Liver (tissue), 9 donors: ENCODE measurements around the gene TRIM59. TPM values are rescaled to one million over a fixed set of nuclear protein-coding genes. Genes with fewer than 3 reads are reported as not detected.

Experiments
- DNase-seq: peaks from one replicate; pipeline ENCODE4 v3.0.0-alpha.2; 2017; ENCODE audit warnings: low spot score
- H3K27ac ChIP-seq, 2 donors: one replicate each; pipeline ENCODE4 v1.7.0; 2013; ENCODE audit warnings: inconsistent platforms in 2 of 2, low read length in 2 of 2, control low read depth in 1 of 2, low read depth in 1 of 2, mild to moderate bottlenecking in 1 of 2
- H3K27me3 ChIP-seq, 4 donors: one replicate each; pipeline versions ENCODE4 v1.6.1 to v1.7.0; 2013; ENCODE audit warnings: low read length in 3 of 4, inconsistent platforms in 1 of 4, mild to moderate bottlenecking in 1 of 4, moderate library complexity in 1 of 4; ENCODE audit not compliant: control insufficient read depth in 4 of 4, insufficient read depth in 4 of 4
- H3K36me3 ChIP-seq, 4 donors: one replicate each; pipeline versions ENCODE4 v1.6.1 to v1.7.0; 2013; ENCODE audit warnings: low read length in 3 of 4, mild to moderate bottlenecking in 3 of 4, low read depth in 1 of 4, moderate library complexity in 1 of 4; ENCODE audit not compliant: control insufficient read depth in 4 of 4, insufficient read depth in 3 of 4
- H3K4me1 ChIP-seq, 4 donors: one replicate each; pipeline versions ENCODE4 v1.6.1 to v1.7.0; 2013; ENCODE audit warnings: low read length in 3 of 4, mild to moderate bottlenecking in 3 of 4, moderate library complexity in 1 of 4; ENCODE audit not compliant: control insufficient read depth in 4 of 4, insufficient read depth in 4 of 4
- H3K4me3 ChIP-seq, 3 donors: one replicate each; pipeline versions ENCODE4 v1.6.1 to v1.7.0; 2013; ENCODE audit warnings: low read length in 3 of 3, control low read depth in 1 of 3, low read depth in 1 of 3, mild to moderate bottlenecking in 1 of 3
- H3K9ac ChIP-seq, 2 donors: one replicate each; pipeline ENCODE4 v1.7.0; 2013; ENCODE audit warnings: low read length in 2 of 2, mild to moderate bottlenecking in 2 of 2, moderate library complexity in 2 of 2, control low read depth in 1 of 2, low read depth in 1 of 2
- H3K9me3 ChIP-seq, 4 donors: one replicate each; pipeline versions ENCODE4 v1.6.1 to v1.7.0; 2013; ENCODE audit warnings: low read length in 3 of 4; ENCODE audit not compliant: control insufficient read depth in 4 of 4
- EGR1 ChIP-seq, 2 donors: IDR thresholded peaks; 2 replicates each; pipeline ENCODE4 v1.6.1; 2016 to 2018; ENCODE audit warnings: antibody characterized with exemption in 2 of 2, low read depth in 2 of 2
- GABPA ChIP-seq, 2 donors: IDR thresholded peaks in 1 of 2; conservative IDR thresholded peaks in 1 of 2; 2 replicates each; pipeline ENCODE4 v1.6.1; 2016; ENCODE audit warnings: antibody characterized with exemption in 2 of 2, mild to moderate bottlenecking in 1 of 2, moderate library complexity in 1 of 2
- HNF4A ChIP-seq, 2 donors: conservative IDR thresholded peaks; 2 replicates each; pipeline ENCODE4 v1.6.1; 2016; ENCODE audit warnings: antibody characterized with exemption in 2 of 2, mild to moderate bottlenecking in 2 of 2
- HNF4G ChIP-seq: IDR thresholded peaks from 2 replicates; pipeline ENCODE4 v1.6.1; 2016; ENCODE audit warnings: antibody characterized with exemption
- JUND ChIP-seq, 2 donors: IDR thresholded peaks; 2 replicates each; pipeline ENCODE4 v1.6.1; 2016; ENCODE audit warnings: antibody characterized with exemption in 2 of 2
- NR2F2 ChIP-seq: IDR thresholded peaks from 2 replicates; pipeline ENCODE4 v1.6.1; 2016; ENCODE audit warnings: antibody characterized with exemption
- RAD21 ChIP-seq, 2 donors: IDR thresholded peaks; 2 replicates each; pipeline ENCODE4 v1.6.1; 2016; ENCODE audit warnings: antibody characterized with exemption in 2 of 2, mild to moderate bottlenecking in 2 of 2
- RXRA ChIP-seq, 2 donors: IDR thresholded peaks; 2 replicates each; pipeline ENCODE4 v1.6.1; 2017 to 2018; ENCODE audit warnings: antibody characterized with exemption in 2 of 2, mild to moderate bottlenecking in 1 of 2
- SP1 ChIP-seq: IDR thresholded peaks from 2 replicates; pipeline ENCODE4 v1.6.1; 2018; ENCODE audit warnings: antibody characterized with exemption, mild to moderate bottlenecking
- YY1 ChIP-seq: IDR thresholded peaks from 2 replicates; pipeline ENCODE4 v1.6.1; 2016; ENCODE audit warnings: antibody characterized with exemption, mild to moderate bottlenecking
- WGBS: extraction: QIAGEN DNeasy Blood & Tissue Kit; methylation state at CpG from one replicate; pipeline ENCODE4 v1.1.7; 2013; 5-methylcytosine and 5-hydroxymethylcytosine counted together
- polyA plus RNA-seq, 2 donors: library from polyadenylated mRNA; stranded (reverse) in 1 of 2; unstranded in 1 of 2; fragments of 200-250 nt in 1 of 2; fragments of >200 nt in 1 of 2; fragmentation: Nextera tagmentation in 1 of 2; extraction: Ambion mirVana in 1 of 2; gene quantifications; one replicate each; pipeline versions ENCODE4 v1.2.1 to v1.2.3, GENCODE V29; 2013 to 2015
- total RNA-seq, 2 donors: library from RNA; depleted of rRNA; stranded (reverse); fragments of >200 nt; gene quantifications; one replicate each; pipeline ENCODE4 v1.2.3, GENCODE V29; 2014
- TF ChIP-seq, protein P1 (sequence below): IDR thresholded peaks from 2 replicates; pipeline ENCODE4 v1.6.1; 2016; ENCODE audit warnings: antibody characterized with exemption
- TF ChIP-seq, protein P2 (sequence below): fragments of 150-350 bp; IDR thresholded peaks from 2 replicates; pipeline ENCODE4 v1.5.1; 2017; ENCODE audit warnings: improper control_type of control experiment, low read depth, low read length; ENCODE audit not compliant: missing input control
- TF ChIP-seq, protein P3 (sequence below): IDR thresholded peaks from 2 replicates; pipeline ENCODE4 v1.6.1; 2016; ENCODE audit warnings: antibody characterized with exemption, mild to moderate bottlenecking
- donor health status: healthy.
- donor health status: healthy.
- donor health status: healthy.
- donor health status: healthy.
- donor health status: healthy.

The TRIM59 gene
- total and polyA plus RNA-seq, 4 donors: 0.18 to 33.3 (median 0.87) TPM

DNA sequence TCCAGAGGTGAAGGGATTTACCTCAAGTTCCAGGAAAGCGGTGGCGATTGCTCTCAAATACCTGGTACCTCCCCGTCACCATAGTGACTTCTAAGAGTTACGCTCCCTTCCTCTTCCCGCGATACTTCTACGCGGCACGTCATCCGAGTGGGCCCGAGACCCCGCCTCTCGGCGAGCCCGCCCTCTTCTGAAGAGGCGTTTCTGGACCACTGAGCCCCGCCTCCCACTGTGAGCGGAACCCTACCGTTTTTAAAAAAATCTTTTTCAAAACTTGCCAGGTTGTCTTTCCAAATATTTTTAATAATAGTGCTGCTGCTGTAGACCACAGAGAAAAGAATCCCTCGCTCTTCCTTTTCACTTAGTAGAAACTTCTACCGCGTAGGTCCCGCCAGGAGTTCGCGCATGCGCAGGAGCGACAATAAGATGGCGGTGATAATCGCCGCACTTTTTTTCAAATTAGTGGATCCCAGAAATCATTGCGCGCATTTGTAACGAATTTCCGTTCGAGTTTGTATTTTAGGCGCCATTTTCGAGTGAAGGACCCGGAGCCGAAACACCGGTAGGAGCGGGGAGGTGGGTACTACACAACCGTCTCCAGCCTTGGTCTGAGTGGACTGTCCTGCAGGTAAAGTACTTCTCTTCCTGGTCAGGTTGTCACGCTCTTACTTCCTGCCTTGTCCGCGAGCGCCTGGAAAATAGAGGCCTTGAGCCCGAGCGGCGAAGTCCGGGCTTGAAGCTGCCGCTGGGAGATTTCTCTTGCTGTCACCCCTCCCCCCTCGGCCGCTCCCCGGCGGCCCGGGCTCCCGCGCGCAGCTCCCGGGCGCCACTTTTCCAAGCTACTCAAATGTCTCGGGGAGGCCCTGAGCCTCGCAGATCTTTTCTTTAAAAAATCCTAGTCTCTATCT, 50.2 kb downstream of the TRIM59 start, which contains the start of the genes IFT80 and SMC4:
IFT80 (minus strand) TSS at position 101 of the 905 bp plus-strand sequence. CDS start 14,625 bp downstream, outside the sequence.
SMC4 (plus strand) TSS at position 526 of the 905 bp plus-strand sequence. CDS start 1,177 bp downstream, outside the sequence.
- H3K36me3 ChIP-seq: no peaks in the 10 kb centered on the region
- peak within 1 kb of the TSS; percentile 68 to 85 for H3K27ac ChIP-seq
- no peaks in the 10 kb centered on the region for H3K9me3 ChIP-seq
- H3K4me1 ChIP-seq: peaks cover 6 to 29% (median 13%) of the 10 kb centered on the region in 4 donors
- peak within 1 kb of the TSS; percentile 89 to 94 for H3K9ac ChIP-seq
- peak within 1 kb of the TSS; percentile 77 to 99 (median 95) for H3K4me3 ChIP-seq
- DNase-seq: peak; percentile 95
- TF ChIP-seq NR2F2 (no peak), HNF4A (conservative IDR thresholded peaks at IDR 0.05) (no peak), GABPA (IDR thresholded peaks at IDR 0.05 in 1 of 2, conservative IDR thresholded peaks at IDR 0.05 in 1 of 2) (peak in 1 of 2 donors; percentile 74), SP1 (peak; percentile 60), RAD21 (IDR thresholded peaks at IDR 0.05) (no peak), YY1 (peak; percentile 99), EGR1 (IDR thresholded peaks at IDR 0.05; ENCODE audit: low read depth in 2 of 2) (no peak), RXRA (IDR thresholded peaks at IDR 0.05) (peak in 1 of 2 donors; percentile 27), HNF4G (no peak), JUND (IDR thresholded peaks at IDR 0.05) (peak in 1 of 2 donors; percentile 52)
- TF ChIP-seq, protein P1, sequence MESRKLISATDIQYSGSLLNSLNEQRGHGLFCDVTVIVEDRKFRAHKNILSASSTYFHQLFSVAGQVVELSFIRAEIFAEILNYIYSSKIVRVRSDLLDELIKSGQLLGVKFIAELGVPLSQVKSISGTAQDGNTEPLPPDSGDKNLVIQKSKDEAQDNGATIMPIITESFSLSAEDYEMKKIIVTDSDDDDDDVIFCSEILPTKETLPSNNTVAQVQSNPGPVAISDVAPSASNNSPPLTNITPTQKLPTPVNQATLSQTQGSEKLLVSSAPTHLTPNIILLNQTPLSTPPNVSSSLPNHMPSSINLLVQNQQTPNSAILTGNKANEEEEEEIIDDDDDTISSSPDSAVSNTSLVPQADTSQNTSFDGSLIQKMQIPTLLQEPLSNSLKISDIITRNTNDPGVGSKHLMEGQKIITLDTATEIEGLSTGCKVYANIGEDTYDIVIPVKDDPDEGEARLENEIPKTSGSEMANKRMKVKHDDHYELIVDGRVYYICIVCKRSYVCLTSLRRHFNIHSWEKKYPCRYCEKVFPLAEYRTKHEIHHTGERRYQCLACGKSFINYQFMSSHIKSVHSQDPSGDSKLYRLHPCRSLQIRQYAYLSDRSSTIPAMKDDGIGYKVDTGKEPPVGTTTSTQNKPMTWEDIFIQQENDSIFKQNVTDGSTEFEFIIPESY: peak; percentile 99
- TF ChIP-seq, protein P2, sequence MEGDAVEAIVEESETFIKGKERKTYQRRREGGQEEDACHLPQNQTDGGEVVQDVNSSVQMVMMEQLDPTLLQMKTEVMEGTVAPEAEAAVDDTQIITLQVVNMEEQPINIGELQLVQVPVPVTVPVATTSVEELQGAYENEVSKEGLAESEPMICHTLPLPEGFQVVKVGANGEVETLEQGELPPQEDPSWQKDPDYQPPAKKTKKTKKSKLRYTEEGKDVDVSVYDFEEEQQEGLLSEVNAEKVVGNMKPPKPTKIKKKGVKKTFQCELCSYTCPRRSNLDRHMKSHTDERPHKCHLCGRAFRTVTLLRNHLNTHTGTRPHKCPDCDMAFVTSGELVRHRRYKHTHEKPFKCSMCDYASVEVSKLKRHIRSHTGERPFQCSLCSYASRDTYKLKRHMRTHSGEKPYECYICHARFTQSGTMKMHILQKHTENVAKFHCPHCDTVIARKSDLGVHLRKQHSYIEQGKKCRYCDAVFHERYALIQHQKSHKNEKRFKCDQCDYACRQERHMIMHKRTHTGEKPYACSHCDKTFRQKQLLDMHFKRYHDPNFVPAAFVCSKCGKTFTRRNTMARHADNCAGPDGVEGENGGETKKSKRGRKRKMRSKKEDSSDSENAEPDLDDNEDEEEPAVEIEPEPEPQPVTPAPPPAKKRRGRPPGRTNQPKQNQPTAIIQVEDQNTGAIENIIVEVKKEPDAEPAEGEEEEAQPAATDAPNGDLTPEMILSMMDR: no peak
- TF ChIP-seq, protein P3, sequence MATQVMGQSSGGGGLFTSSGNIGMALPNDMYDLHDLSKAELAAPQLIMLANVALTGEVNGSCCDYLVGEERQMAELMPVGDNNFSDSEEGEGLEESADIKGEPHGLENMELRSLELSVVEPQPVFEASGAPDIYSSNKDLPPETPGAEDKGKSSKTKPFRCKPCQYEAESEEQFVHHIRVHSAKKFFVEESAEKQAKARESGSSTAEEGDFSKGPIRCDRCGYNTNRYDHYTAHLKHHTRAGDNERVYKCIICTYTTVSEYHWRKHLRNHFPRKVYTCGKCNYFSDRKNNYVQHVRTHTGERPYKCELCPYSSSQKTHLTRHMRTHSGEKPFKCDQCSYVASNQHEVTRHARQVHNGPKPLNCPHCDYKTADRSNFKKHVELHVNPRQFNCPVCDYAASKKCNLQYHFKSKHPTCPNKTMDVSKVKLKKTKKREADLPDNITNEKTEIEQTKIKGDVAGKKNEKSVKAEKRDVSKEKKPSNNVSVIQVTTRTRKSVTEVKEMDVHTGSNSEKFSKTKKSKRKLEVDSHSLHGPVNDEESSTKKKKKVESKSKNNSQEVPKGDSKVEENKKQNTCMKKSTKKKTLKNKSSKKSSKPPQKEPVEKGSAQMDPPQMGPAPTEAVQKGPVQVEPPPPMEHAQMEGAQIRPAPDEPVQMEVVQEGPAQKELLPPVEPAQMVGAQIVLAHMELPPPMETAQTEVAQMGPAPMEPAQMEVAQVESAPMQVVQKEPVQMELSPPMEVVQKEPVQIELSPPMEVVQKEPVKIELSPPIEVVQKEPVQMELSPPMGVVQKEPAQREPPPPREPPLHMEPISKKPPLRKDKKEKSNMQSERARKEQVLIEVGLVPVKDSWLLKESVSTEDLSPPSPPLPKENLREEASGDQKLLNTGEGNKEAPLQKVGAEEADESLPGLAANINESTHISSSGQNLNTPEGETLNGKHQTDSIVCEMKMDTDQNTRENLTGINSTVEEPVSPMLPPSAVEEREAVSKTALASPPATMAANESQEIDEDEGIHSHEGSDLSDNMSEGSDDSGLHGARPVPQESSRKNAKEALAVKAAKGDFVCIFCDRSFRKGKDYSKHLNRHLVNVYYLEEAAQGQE: peak; percentile 55
- H3K27me3 ChIP-seq: no peaks in the 10 kb centered on the region
- WGBS: under 1% methylated on average over 63 of the region's 63 CpGs

DNA sequence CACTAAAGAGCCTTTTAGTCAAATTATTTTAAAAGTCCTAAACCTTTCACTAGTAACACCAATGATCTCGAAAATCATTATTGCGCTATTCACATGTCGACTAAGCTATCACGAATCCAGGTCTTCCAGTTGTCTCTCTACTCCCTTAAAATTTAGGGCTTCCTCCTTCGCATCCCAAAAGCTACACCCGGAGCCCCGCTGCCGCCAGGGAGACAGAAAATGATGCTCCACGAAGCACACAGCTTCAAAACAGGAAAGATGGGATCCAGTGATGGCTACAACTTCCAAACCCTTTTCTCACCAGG, 50.8 kb downstream of the TRIM59 start:
- Histone ChIP-seq H3K27me3 (no peaks in the 10 kb centered on the region), H3K27ac (peak overlapping the region; percentile 68 to 85), H3K36me3 (no peaks in the 10 kb centered on the region), H3K4me3 (peak overlapping the region; percentile 77 to 99 (median 95)), H3K4me1 (peaks cover 6 to 29% (median 13%) of the 10 kb centered on the region in 4 donors), H3K9ac (peak overlapping the region in 1 of 2 donors; percentile 94), H3K9me3 (no peaks in the 10 kb centered on the region)
- no peak for DNase-seq
- WGBS: under 1% methylated on average over 9 of the region's 9 CpGs
- TF ChIP-seq RAD21 (IDR thresholded peaks at IDR 0.05) (peak in 1 of 2 donors; percentile 15), RXRA (IDR thresholded peaks at IDR 0.05) (no peak)
- TF ChIP-seq, protein P2: no peak
